DMS114 treated with DMSO at 0.1 percent for 48 hours (cell line): ENCODE results near the gene ARPC1B.

Experiments used
- DNase-seq: peaks from one replicate; lab custom pipeline; 2025; ENCODE audit not compliant: unreplicated experiment; lab: John Stamatoyannopoulos, UW

ARPC1B gene

DNA sequence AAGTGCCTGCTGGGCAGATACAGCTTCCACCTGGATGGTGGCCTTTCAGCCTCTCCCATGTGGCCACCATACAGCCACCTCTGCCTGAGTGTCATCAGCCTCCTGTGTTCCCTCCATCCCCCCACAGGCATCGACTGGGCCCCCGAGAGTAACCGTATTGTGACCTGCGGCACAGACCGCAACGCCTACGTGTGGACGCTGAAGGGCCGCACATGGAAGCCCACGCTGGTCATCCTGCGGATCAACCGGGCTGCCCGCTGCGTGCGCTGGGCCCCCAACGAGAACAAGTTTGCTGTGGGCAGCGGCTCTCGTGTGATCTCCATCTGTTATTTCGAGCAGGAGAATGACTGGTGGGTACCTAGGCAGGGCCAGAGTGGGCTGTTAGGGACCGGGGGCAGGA lies 13.4 kb downstream of the ARPC1B start:
- DNase-seq, result no peak

DNA sequence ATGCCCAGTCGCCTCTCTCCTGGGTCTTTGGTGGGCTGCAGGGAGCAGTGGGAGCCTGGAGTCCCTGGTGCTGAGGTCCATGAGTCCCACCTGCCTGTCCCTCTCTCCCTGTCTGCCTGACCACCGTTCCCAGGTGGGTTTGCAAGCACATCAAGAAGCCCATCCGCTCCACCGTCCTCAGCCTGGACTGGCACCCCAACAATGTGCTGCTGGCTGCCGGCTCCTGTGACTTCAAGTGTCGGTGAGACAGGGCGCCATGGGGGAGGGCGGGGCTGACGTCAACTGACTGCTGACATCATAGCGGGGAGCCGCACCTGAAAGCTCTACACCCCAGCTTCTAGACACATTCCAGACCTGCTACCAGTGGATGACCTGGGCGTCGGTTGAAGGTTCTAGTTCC lies 15.2 kb downstream of the ARPC1B start:
- DNase-seq, result no peak

DNA sequence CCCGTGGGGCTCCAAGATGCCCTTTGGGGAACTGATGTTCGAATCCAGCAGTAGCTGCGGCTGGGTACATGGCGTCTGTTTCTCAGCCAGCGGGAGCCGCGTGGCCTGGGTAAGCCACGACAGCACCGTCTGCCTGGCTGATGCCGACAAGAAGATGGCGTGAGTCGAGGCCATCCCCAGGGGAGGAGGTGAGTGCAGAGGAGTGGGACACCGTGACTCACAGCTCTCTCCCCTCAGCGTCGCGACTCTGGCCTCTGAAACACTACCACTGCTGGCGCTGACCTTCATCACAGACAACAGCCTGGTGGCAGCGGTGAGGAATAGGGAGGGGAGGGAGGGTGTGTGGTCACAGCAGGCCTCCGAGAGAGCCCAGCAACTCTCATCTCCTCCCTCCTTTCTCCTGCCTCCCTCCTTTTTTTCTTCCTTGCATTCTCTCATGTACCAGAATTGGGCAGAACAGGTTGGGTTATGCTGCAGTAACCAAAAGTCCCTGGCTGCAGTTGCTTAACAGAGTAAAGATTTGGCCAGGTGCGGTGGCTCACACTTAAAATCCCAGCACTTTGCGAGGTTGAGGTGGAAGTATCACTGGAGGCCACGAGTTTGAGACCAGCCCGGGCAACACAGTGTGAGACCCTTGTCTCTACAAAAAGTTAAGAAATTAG lies 16.5 kb downstream of the ARPC1B start:
- DNase-seq, result no peak

DNA sequence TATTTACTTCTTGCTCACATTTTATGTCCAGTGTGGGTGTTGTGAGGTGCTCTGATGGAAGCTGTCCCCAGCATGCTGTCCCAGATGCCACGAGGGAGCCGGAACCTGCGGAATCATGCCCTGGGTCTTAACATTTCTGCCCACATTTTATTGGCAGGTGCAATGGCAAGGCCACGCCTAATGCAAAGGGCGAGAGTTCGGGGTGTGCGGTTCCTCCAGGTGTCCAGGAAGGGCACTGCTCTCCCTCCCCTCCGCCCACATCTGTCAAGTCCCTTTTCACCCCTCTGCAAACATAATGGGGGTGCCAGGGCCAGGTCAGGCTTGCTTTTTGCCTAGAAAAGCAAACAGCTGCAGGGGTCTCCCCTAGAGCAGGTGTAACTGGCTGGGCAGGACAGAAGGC lies 17.5 kb downstream of the ARPC1B start:
- no peak for DNase-seq

DNA sequence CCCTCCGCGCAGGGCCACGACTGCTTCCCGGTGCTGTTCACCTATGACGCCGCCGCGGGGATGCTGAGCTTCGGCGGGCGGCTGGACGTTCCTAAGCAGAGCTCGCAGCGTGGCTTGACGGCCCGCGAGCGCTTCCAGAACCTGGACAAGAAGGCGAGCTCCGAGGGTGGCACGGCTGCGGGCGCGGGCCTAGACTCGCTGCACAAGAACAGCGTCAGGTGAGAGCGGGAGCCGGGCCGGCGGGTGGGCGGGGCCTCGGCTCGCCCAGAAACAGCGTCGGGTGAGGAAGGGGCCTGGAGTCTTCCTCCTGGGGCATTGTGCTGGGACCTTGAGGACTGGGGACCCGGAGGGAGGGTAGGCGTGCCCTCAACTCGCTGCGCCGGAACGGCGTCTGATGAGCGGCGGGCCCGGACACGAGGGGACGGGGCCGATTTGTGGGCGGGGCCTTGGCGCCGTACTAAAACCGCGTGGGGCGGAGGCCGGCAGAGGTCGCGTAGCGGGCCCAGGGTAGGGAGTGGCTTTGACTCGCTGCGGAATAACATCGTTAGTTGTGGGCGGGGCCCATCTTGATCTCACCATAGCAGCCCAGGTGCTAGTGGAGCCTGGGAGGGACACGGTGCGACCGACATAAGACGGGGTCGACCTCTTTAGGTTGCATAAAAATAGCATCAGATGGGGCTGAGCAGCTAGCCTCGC lies 18.3 kb downstream of the ARPC1B start:
- DNase-seq, result no peak

DNA sequence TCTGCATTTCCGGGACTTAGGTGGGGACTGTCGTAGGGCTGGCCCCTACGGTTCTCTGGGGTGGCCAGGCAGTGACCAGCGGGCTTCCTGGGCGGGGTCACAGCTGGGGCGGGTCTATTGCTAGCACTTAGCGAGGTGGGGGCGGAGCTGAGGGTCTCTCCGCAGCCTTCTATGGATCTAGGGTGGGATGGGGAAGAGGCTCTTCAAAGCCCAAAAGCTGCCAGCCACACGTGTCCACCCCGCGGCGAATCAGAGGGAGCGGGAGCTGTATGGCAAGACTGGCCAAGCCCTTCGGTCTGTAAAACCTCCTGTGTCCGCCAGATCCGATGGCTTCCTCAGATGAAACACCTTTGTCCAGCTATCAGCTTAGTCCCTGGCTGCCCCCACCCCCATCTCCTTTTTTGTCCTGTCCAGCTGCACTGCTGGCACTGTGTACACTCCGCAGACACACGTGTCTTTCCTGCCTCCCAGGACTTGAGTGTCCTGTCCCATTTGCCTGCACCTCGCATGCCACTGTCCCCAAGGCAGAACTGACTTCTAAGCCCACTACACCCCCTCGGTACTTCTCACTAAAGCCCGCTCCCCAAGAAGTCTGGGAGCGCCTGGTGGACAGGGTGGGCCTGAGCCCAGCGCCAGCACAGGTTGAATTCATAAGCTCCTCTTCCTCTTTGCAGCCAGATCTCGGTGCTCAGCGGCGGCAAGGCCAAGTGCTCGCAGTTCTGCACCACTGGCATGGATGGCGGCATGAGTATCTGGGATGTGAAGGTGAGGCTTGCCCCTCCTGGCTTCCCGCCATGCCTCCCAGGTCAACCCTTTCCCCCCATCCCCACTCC lies 19.0 kb downstream of the ARPC1B start:
- DNase-seq, result peak; percentile 42

DNA sequence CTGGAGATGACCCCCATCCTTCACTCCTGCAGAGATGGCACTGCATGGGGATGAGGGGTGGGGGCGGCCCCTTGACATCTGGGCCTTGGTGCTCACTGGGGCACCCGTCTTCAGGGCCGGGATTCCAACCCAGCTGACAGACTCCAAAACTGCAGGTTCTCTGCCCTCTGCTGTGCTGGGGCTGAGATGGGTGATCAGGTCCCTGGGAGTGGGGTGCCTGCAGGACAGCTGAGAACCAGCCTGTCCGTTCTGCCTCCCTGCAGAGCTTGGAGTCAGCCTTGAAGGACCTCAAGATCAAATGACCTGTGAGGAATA lies 19.6 kb downstream of the ARPC1B start:
- no peak for DNase-seq

DNA sequence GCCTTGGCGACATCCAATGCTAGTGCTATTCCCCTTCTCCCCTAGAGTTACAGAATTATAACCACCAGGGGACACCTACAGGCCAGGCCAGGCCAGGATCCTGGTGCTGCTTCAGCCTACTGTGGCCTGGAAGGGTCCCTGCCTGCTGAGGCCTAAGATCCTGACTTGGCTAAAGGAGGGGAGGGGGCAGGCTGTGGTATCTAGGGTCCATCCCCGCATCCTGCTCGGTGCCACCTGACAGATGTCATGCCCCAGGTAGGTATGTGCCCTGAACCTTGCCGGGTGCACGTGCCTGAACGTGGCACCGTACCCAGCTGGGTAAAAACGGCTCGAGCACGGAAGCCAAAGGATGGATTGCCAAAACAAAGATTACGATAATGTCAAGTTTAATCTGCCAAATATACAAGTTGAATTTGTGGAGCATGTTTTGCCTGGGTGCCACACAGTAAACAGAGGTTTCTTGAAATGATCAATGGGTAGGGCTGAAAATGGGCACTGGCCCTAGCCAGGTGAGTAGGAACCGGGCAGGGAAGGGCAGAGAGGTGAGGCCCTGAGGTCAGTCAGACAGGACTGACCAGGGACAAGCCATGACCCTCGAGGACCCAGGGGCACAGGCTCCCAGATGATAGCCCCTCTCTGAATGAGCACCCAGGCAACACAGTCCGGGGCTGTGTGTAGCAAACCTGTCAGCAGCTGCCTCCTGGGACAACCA lies 21.2 kb downstream of the ARPC1B start:
- DNase-seq, result no peak

DNA sequence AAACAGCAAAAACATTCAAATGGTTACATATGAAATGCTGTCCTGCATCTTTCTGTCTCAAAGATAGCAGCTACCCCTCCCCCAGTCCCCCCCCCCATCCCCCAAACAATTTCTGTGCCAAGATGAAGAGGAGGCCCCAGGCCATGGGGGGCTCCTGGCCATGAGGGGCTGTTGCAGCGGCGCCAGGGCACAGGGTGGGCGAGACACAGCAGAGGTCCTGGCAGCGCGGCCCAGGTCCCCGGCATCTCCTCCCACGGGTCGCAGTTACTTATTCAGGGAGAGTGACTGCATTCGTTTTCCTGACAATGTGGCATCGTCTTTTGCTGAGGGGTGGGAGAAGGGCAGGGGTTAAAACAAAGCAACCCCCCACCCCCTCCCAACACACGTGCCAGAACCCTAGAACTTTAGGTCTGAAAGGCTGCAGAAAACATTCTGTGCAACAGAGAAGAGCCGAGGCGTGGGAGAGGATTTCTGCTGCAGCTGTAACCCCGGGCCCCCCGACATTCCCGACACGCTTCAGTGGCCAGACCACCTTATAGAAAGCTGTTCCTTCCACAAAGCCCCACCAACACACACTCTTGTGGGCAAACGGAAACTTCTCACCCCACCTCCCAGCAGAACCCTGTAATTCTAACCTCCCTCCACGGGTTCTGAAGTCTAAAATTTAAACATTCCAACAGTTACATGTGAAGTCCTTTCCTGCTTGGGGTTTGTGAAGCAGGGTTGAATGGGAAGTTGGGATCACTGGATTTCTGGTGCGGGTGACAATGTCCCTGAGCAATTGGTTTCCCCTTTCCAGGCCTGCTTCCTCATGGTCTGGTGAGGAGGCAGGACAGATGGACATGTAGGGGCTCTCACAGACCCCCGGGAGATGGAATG lies 22.1 kb downstream of the ARPC1B start:
- DNase-seq, result no peak

DNA sequence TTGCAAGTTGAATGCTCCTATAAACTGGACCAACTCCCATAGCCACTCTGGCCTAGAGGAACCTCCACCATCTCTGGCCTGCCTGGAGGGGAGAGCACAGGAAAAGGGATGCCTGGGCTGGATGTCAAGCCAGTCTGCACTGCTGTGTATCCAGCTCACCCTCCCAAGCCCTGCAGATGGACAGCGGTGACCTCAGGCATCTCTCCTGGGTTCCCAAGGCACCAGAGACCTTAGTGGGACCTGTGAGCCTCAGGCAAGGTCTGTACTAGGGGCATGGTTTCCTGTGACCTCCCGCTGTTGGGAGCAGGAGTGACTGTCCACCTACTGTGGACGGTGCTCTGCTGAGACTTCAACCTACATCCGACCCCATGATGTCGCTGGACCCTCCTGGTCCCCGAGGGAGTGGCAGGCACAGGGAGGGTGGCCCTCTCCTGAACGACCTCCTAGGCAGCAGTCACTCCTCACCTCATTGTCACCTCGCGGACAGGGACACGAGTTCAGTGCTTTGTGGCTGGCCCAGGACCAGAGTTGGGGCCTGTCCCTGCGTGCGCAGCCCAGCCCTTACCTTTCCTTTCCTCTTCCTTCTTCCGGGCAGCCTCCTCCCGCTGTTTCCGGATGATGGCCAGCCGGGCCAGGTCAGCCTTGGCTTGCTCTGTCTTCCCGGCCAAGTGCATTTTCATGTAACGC lies 22.9 kb downstream of the ARPC1B start:
- DNase-seq, result no peak

DNA sequence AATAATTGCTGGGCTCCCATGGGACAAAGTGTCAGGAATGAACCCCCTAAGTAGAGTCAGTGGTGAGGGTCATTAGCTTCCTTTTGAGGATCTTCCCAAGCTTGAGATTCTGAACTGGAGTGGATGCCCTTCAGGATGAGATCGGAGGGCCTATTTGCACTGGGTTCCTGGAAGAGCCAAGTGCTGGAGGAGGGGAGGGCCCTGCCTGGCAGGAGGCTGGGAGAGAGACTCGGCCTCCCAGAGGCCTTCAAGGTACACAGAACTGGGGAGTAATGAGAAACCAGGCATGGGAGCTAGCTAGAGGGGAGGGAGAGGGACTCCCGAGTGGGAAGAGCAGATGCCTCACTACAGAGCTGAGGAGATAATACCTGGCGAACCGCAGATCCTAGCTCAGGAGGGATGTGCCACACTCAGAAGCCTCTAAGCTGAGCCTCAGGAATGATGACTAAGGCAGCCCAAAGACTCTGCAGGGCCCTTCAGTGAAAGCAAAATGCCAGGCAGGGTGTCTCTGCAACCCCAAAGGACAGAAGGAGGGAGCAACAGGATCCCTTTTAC lies 24.4 kb downstream of the ARPC1B start:
- no peak for DNase-seq

DNA sequence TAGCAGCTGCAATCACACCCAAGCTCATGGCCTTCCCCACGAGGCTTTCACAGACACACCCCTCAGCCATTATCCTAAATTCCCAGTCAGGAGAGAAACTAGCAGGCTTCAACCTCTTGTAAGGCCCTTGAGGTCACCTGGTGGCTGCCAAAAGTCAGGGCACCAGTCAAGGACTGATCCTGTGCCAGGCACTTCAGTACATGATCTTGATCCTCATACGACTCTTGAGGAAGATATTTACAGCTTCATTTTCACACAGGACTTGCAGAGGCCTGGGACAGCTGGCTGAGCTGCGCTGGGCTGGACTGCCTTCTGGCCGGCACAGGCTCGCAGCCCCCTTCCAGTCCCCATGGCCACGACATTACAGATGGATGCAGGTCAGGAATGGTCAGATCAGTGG lies 25.1 kb downstream of the ARPC1B start:
- DNase-seq, result no peak

DNA sequence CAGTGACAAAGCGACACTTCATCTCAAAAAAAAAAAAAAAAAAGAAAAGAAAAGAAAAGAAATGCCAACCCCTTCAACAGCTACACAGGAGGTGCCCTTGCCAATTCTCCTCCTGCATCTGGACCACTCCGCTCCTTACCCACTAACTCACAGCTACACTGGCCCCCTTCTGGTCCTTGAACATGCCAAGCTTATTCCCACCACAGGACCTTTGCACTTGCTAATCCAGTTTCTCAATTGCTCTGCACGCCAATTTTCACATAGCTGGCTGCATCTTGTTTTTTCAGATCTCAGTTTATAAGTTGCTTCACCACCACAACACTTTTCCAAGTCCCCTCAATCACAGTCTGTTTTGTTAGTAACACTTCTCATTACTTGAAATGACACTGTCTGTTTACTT lies 28.3 kb downstream of the ARPC1B start:
- DNase-seq, result no peak

DNA sequence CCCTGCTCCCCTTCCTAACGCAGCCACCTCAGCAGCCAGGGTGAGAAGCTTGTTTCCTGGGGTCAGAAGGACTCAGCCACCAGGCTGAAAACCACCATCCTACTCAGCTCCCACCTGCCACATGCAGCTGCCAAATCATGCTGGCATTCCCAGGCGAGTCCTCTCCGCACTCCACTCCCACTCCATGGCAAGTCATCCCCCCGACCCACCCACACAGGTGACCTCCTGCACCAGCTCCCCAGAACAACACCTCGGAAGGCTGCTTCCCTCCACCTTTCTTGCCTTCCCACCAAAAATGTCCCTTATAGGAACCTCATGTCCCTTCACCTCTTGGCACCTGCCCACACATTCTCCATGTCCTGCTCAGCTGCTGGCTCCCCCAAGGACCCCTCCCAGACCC lies 29.2 kb downstream of the ARPC1B start:
- DNase-seq, result no peak

DNA sequence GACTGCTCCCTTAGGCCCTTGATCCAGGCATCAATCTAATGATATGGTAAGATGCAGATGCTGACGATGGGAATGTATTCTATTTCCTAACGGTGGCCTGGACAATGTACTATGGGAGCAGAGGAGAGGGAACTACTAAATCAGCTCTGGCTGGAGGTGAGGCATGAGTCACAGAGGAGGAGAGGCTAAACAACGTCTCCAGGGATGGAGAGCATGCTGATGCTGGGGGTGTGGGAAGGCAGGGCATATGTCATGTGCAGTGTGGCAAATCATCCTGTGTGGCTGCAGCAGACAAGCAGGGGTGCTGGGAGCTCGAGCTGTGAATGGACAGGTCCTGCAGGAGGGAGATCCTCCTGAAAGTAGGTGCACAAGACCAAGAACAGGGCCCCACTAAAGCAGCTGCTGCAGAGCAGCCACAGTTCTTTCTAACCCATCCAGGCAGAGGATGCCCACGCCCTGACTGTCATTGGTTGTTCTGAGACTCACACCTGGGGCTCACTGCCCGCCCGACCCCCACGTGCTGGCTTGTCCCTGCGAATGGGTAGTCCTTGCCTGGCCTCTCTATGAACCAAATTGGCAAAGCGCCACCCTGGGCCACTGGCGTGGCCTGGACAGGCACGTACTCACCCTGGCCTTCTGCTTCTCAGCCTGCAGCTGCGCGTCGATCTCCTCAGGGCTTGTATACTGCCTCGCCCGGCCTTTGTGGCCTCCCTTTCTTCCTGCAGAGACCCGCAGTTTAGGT lies 29.9 kb downstream of the ARPC1B start:
- no peak for DNase-seq

DNA sequence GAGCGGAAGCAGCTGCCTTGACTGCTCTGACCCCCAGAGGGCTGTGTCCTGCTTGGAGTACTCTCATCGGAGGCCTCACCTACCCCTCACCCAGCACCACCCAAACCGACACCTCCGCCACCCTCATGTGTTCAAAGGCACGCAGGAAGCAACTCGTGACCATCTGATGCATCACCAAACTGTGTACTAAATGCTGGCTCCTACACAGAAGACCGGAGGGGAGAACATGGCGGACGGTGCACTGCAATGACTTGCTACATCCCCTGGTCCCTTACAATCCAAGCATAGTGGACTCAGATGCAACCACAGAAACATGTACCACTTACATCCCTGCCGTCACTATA lies 30.4 kb downstream of the ARPC1B start:
- no peak for DNase-seq

DNA sequence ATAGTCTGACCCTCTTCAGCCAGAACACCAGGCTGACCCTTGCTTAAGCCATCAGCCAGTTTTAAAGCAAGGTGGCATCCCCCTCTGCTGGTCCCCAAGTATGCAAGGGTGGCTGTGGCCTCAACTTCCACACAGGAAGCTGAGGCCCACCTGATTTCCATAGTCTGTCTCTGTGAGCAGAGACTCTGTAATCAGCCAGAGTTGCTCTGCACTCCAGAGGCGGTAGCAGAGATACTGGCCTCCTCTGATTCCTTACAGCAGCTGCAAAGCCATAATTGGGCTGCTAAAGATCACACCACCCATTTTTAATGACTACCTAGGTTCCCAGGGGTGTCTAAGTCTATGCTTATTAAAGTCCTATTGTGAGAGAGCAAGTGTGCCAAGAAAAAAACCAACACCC lies 32.0 kb downstream of the ARPC1B start:
- DNase-seq, result no peak

DNA sequence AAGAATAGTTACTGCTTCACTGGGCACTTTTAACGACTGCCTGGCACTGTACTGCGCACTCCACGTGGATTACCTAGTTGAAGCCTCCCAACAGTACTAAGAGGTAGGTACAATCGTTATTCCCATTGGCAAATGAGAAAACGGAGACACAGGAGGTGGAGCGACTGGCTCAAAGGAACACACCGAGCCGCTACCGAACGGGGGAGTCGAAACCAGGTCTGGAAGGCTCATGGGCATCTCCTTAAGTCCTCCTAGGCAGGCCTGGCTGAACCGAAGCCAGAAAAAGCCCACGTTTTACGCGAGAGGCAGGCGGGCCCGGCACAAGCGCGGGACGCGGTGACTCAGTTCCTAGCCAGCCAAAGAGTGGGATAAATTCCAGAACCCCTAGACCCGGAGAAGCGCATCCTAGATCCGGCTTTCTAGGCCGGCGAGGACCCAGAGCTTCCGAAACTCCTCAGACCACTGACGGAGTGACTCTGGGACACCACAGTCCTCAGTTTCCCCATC lies 33.4 kb downstream of the ARPC1B start:
- no peak for DNase-seq
